Astrocyte (in vitro differentiated cells and primary cell): Measurements from ENCODE around the gene CELF1.

Experiments
- CTCF ChIP-seq: IDR thresholded peaks from 2 replicates; pipeline ENCODE4 v1.5.1; 2011; ENCODE audit warnings: low read depth, mild to moderate bottlenecking, inconsistent platforms, low read length, moderate library complexity; ENCODE audit not compliant: insufficient read depth
- EZH2 ChIP-seq: IDR thresholded peaks from 2 replicates; pipeline ENCODE4 v1.6.1; 2012; ENCODE audit warnings: mild to moderate bottlenecking, low read length, inconsistent platforms; ENCODE audit not compliant: insufficient read depth

- no peak for TF ChIP-seq CTCF
- TF ChIP-seq EZH2, result no peak
These were observed 42.1 kb upstream of the CELF1 start for GRCh38 chr11:47595029-47595428.
